Measurements from ENCODE around the gene SSBP3.

GRCh38 chr1:54337034-54337433 lies 69.2 kb downstream of the SSBP3 start:
- no peak for TF ChIP-seq CTCF (IDR thresholded peaks at IDR 0.05)
- TF ChIP-seq USF1 (CRISPR knock-in tag; IDR thresholded peaks at IDR 0.05) = no peak
- no peak for TF ChIP-seq ZSCAN18 (CRISPR knock-in tag; IDR thresholded peaks at IDR 0.05)
- no peak for TF ChIP-seq HMGXB4 (CRISPR knock-in tag; IDR thresholded peaks at IDR 0.05)
- no peak for TF ChIP-seq ZNF263 (CRISPR knock-in tag; IDR thresholded peaks at IDR 0.05; ENCODE audit: low read depth)
- no peak for TF ChIP-seq ATF1 (CRISPR knock-in tag; IDR thresholded peaks at IDR 0.05)
- no peak for TF ChIP-seq JUN (CRISPR knock-in tag; IDR thresholded peaks at IDR 0.05)

All from WTC11 (cell line).